ENCODE results near the gene NF1.

- TF ChIP-seq TP53 (CRISPR knock-in tag; IDR thresholded peaks at IDR 0.05) (no peak), ESRRA (CRISPR knock-in tag; IDR thresholded peaks at IDR 0.05; ENCODE audit: borderline replicate concordance) (no peak), CREB1 (CRISPR knock-in tag; IDR thresholded peaks at IDR 0.05) (no peak), NR2C2 (CRISPR knock-in tag; IDR thresholded peaks at IDR 0.05) (no peak), CTCF (IDR thresholded peaks at IDR 0.05) (no peak), ZNF416 (CRISPR knock-in tag; IDR thresholded peaks at IDR 0.05) (no peak), MAX (CRISPR knock-in tag; IDR thresholded peaks at IDR 0.05) (no peak), NFYB (CRISPR knock-in tag; conservative IDR thresholded peaks at IDR 0.05; ENCODE audit: low read depth) (no peak), USF1 (CRISPR knock-in tag; IDR thresholded peaks at IDR 0.05) (no peak), USF2 (CRISPR knock-in tag; IDR thresholded peaks at IDR 0.05) (no peak), TEAD4 (CRISPR knock-in tag; IDR thresholded peaks at IDR 0.05) (no peak), ZNF138 (CRISPR knock-in tag; conservative IDR thresholded peaks at IDR 0.05) (no peak), JUN (CRISPR knock-in tag; IDR thresholded peaks at IDR 0.05) (no peak), ATF1 (CRISPR knock-in tag; IDR thresholded peaks at IDR 0.05) (no peak)
These were observed 200.7 kb downstream of the NF1 start for GRCh38 chr17:31295489-31295871.
